IPS-NIHi11 (cell line): ENCODE measurements around the gene FRK.

Experiments used
- DNase-seq: peaks from one replicate; pipeline ENCODE4 v3.0.0; 2012; ENCODE audit warnings: mixed read lengths, low spot score

The FRK gene

GRCh38 chr6:115887891-115888290 lies 172.8 kb downstream of the FRK start:
- no peak for DNase-seq

GRCh38 chr6:115885636-115886366 lies 174.9 kb downstream of the FRK start:
- DNase-seq = no peak

GRCh38 chr6:115882771-115883170 lies 177.9 kb downstream of the FRK start:
- no peak for DNase-seq

GRCh38 chr6:115882174-115882573 lies 178.5 kb downstream of the FRK start:
- DNase-seq = no peak
